AG04449 (cell line): Measurements from ENCODE around the gene JAZF1.
A peak's percentile ranks its signal among the peaks of the same experiment; 100 is the strongest.

ENCODE experiments used
- CTCF ChIA-PET: fragments of 350-600 bp; formaldehyde crosslinking; extraction: SDS; loops from one replicate; lab custom pipeline; 2021; ENCODE audit warnings: antibody characterized with exemption; lab: Yijun Ruan, JAX
- POLR2A ChIA-PET: fragments of 400-600, 350-600 bp; formaldehyde crosslinking; extraction: SDS; loops from one replicate; lab custom pipeline; 2020; ENCODE audit warnings: antibody characterized with exemption, inconsistent platforms; lab: Yijun Ruan, JAX
- DNase-seq: peaks from one replicate; pipeline ENCODE4 v3.0.0-alpha.2; 2010; ENCODE audit warnings: low read depth, low spot score
- H3K4me3 ChIP-seq: 2 replicates; pipeline ENCODE4 v1.5.1; 2011; ENCODE audit warnings: low read depth, mild to moderate bottlenecking, control low read depth, low read length
- TF ChIP-seq, protein P1 (sequence below): IDR thresholded peaks from one replicate; pipeline ENCODE4 v1.5.1; 2011; ENCODE audit warnings: mild to moderate bottlenecking, moderate library complexity, low read length, control low read depth, inconsistent platforms; ENCODE audit not compliant: insufficient read depth; ENCODE audit errors: missing control alignments

The JAZF1 gene

GRCh38 chr7:28168393-28169158 is 12.0 kb downstream of the JAZF1 start:
- POLR2A ChIA-PET: interaction anchor here (0.6 kb wide), 1 partner anchor 111 kb away, joined by 4 read pairs; no protein-coding TSS in a partner anchor
- CTCF ChIA-PET: interaction anchor here (1.0 to 1.5 kb wide), 3 partner anchors 10 to 75 kb away, joined by 3 to 4 read pairs (median 3); no protein-coding TSS in a partner anchor
- DNase-seq: no peak
- TF ChIP-seq, protein P1, sequence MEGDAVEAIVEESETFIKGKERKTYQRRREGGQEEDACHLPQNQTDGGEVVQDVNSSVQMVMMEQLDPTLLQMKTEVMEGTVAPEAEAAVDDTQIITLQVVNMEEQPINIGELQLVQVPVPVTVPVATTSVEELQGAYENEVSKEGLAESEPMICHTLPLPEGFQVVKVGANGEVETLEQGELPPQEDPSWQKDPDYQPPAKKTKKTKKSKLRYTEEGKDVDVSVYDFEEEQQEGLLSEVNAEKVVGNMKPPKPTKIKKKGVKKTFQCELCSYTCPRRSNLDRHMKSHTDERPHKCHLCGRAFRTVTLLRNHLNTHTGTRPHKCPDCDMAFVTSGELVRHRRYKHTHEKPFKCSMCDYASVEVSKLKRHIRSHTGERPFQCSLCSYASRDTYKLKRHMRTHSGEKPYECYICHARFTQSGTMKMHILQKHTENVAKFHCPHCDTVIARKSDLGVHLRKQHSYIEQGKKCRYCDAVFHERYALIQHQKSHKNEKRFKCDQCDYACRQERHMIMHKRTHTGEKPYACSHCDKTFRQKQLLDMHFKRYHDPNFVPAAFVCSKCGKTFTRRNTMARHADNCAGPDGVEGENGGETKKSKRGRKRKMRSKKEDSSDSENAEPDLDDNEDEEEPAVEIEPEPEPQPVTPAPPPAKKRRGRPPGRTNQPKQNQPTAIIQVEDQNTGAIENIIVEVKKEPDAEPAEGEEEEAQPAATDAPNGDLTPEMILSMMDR: no peak
- H3K4me3 ChIP-seq: no peak overlapping the region

GRCh38 chr7:28166982-28167715 is 13.4 kb downstream of the JAZF1 start:
- no peak for DNase-seq
- no peak overlapping the region for H3K4me3 ChIP-seq
- TF ChIP-seq, protein P1: no peak
- ChIA-PET POLR2A (interaction anchor here (0.7 to 1.0 kb wide), 2 partner anchors 11 to 15 kb away, joined by 3 to 4 read pairs; no protein-coding TSS in a partner anchor), CTCF (interaction anchor here (1.0 to 1.5 kb wide), 4 partner anchors 9 to 70 kb away, joined by 3 to 5 read pairs (median 4); no protein-coding TSS in a partner anchor)

- CTCF ChIA-PET: interaction anchor here (1.1 to 1.5 kb wide), 2 partner anchors 10 to 11 kb away, joined by 3 to 5 read pairs; no protein-coding TSS in a partner anchor
Observed at GRCh38 chr7:28165961-28166955, 14.3 kb downstream of the JAZF1 start.

DNA sequence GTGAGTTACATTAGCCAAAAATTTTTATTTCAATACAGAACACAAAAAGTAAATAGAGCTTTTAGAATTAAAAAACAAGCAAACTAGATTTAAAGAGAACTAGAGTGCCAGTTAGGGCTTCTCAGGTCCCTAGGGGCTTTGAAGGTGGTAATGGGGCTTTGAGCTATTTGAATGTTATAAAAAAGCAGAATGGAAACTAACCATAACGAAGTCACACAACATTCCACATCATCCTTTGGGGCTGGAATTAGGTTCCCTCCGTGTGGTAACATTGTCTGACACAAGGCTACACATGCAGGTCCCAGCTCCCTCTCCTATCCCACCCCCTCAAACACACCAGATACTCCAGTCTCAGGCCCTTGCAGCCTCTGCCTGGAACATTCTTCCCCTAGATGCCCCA is 15.3 kb downstream of the JAZF1 start:
- H3K4me3 ChIP-seq: no peak overlapping the region
- TF ChIP-seq, protein P1: no peak
- CTCF ChIA-PET: interaction anchor here (1.1 to 1.3 kb wide), 2 partner anchors 10 to 126 kb away, joined by 3 read pairs; no protein-coding TSS in a partner anchor
- POLR2A ChIA-PET: interaction anchor here (1.5 kb wide), 2 partner anchors 8 to 13 kb away, joined by 4 to 5 read pairs; no protein-coding TSS in a partner anchor
- no peak for DNase-seq

More at GRCh38 chr7:28165961-28166955, 14.3 kb downstream of the JAZF1 start:
- TF ChIP-seq, protein P1: no peak
- peak; percentile 84 for DNase-seq
- POLR2A ChIA-PET: interaction anchor here (0.7 to 1.5 kb wide), 3 partner anchors 9 to 14 kb away, joined by 3 to 5 read pairs (median 4); no protein-coding TSS in a partner anchor
- H3K4me3 ChIP-seq: no peak overlapping the region

GRCh38 chr7:28163949-28164348 is 16.6 kb downstream of the JAZF1 start:
- POLR2A ChIA-PET: no interaction called here
- CTCF ChIA-PET: interaction anchor here (0.9 to 1.3 kb wide), 3 partner anchors 14 to 125 kb away, joined by 3 to 4 read pairs (median 3); no protein-coding TSS in a partner anchor

More at GRCh38 chr7:28163949-28164348, 16.6 kb downstream of the JAZF1 start:
- DNase-seq: peak; percentile 82
- H3K4me3 ChIP-seq: no peak overlapping the region
- TF ChIP-seq, protein P1: no peak
